VCaP (cell line): ENCODE data around the gene AP3B2.
A peak's percentile ranks its signal among the peaks of the same experiment; 100 is the strongest.

Source experiments
- H3K27ac ChIP-seq: fragments of 450-650 bp; 2 replicates; pipeline ENCODE4 v1.5.1; 2017
- CTCF ChIP-seq: fragments of 450-650 bp; conservative IDR thresholded peaks from 2 replicates; pipeline ENCODE4 v1.5.1; 2017; ENCODE audit warnings: mild to moderate bottlenecking, moderate library complexity

AP3B2 gene

GRCh38 chr15:82692171-82692570, 17.5 kb downstream of the AP3B2 start:
- TF ChIP-seq CTCF: no peak
- no peak overlapping the region for H3K27ac ChIP-seq

GRCh38 chr15:82689147-82689546, 20.5 kb downstream of the AP3B2 start:
- no peak for TF ChIP-seq CTCF
- H3K27ac ChIP-seq: no peak overlapping the region

- H3K27ac ChIP-seq: no peak overlapping the region
- no peak for TF ChIP-seq CTCF
These were observed 21.0 kb downstream of the AP3B2 start for GRCh38 chr15:82688691-82689090.

GRCh38 chr15:82681371-82681770, 28.3 kb downstream of the AP3B2 start:
- peak overlapping the region; percentile 83; the same call in 1 of the 2 replicates for H3K27ac ChIP-seq
- no peak for TF ChIP-seq CTCF

GRCh38 chr15:82680200-82681102, 29.2 kb downstream of the AP3B2 start:
- TF ChIP-seq CTCF: peak; percentile 65
- H3K27ac ChIP-seq: peak overlapping the region; percentile 83

- H3K27ac ChIP-seq: peak overlapping the region; percentile 83
These were observed 30.0 kb downstream of the AP3B2 start for GRCh38 chr15:82679626-82680199.

More at GRCh38 chr15:82679626-82680199, 30.0 kb downstream of the AP3B2 start:
- TF ChIP-seq CTCF: no peak
